ENCODE results near the gene STH. TPM values are rescaled to one million over a fixed set of nuclear protein-coding genes. Genes with fewer than 3 reads are reported as not detected.

STH gene
- not detected in 5 replicates for total RNA-seq (2022; extraction: Qiagen RNA extraction)

GRCh38 chr17:45998987-45999899 is at the start of gene STH:
STH (plus strand) TSS chr17:45999250; CDS start chr17:45999280, 30 bp downstream.

Other genes starting within 250 kb of the STH start
- 0.07 to 0.28 TPM (median 0.17 TPM) in 4 of 5 replicates, not detected in the other for gene CRHR1, start 214.9 kb upstream of the STH start, total RNA-seq (2022; extraction: Qiagen RNA extraction)
- not detected in 5 replicates for gene SPPL2C, start 154.4 kb upstream of the STH start, total RNA-seq (2022; extraction: Qiagen RNA extraction)
- 1.2 to 2.5 TPM (median 1.5 TPM) in 5 replicates for gene MAPT, start 104.7 kb upstream of the STH start, total RNA-seq (2022; extraction: Qiagen RNA extraction)
- gene KANSL1, start 194.2 kb downstream of the STH start, total RNA-seq (2022; extraction: Qiagen RNA extraction): 22.8 to 24.9 TPM (median 23.0 TPM) in 5 replicates